Caco-2 (cell line): ENCODE data around the gene SORL1. TPM values are rescaled to one million over a fixed set of nuclear protein-coding genes. Genes with fewer than 3 reads are reported as not detected.

Source experiments
- BruUV-seq: library from RNA; stranded (reverse); fragments of 400-500 nt; replicated peaks from 2 replicates; lab custom pipeline; 2021; lab: Mats Ljungman, UMichigan
- CTCF ChIA-PET: fragments of 300-600 bp; sonication (Branson Sonifier 250); formaldehyde crosslinking; loops from one replicate; lab custom pipeline; 2022; ENCODE audit warnings: antibody characterized with exemption; lab: Charles Lee
- POLR2A ChIA-PET: fragments of 300-600 bp; sonication (Branson Sonifier 250); formaldehyde crosslinking; loops from one replicate; lab custom pipeline; 2022; ENCODE audit warnings: antibody characterized with exemption; lab: Charles Lee
- DNase-seq, 2 experiments: peaks; one replicate each; pipeline versions ENCODE4 v3.0.0 to v3.0.0-alpha.2; 2020 to 2022
- H3K27me3 ChIP-seq: replicated peaks from 2 replicates; pipeline ENCODE4 v1.6.0; 2011; ENCODE audit warnings: low read length; ENCODE audit not compliant: control insufficient read depth, insufficient read depth
- H3K36me3 ChIP-seq: 2 replicates; pipeline ENCODE4 v1.5.1; 2011; ENCODE audit warnings: low read length; ENCODE audit not compliant: control insufficient read depth, insufficient read depth
- H3K4me1 ChIP-seq: fragments of 250-450 bp; sonication (Bioruptor Pico); 2 replicates; pipeline ENCODE4 v1.5.1; 2020; ENCODE audit warnings: mild to moderate bottlenecking
- H3K4me3 ChIP-seq: 2 replicates; pipeline ENCODE4 v1.5.1; 2011; ENCODE audit warnings: low read depth, mild to moderate bottlenecking, control low read depth, low read length
- H3K9me3 ChIP-seq: fragments of 250-450 bp; sonication (Bioruptor Pico); 2 replicates; pipeline ENCODE4 v1.5.1; 2020; ENCODE audit warnings: mild to moderate bottlenecking, moderate library complexity
- H3K27ac Mint-ChIP-seq: one replicate; pipeline ENCODE4 v1.8.0; 2022; ENCODE audit warnings: mixed read lengths; ENCODE audit not compliant: unreplicated experiment
- H3K27me3 Mint-ChIP-seq: one replicate; pipeline ENCODE4 v1.8.0; 2022; ENCODE audit warnings: mixed read lengths; ENCODE audit not compliant: insufficient read depth, unreplicated experiment
- H3K36me3 Mint-ChIP-seq: one replicate; pipeline ENCODE4 v1.8.0; 2022; ENCODE audit warnings: mild to moderate bottlenecking, mixed read lengths; ENCODE audit not compliant: insufficient read depth, unreplicated experiment
- H3K4me1 Mint-ChIP-seq: one replicate; pipeline ENCODE4 v1.8.0; 2022; ENCODE audit warnings: low read depth, mixed read lengths; ENCODE audit not compliant: unreplicated experiment
- H3K4me3 Mint-ChIP-seq: one replicate; pipeline ENCODE4 v1.8.0; 2022; ENCODE audit warnings: mild to moderate bottlenecking, moderate library complexity, mixed read lengths; ENCODE audit not compliant: unreplicated experiment
- H3K9me3 Mint-ChIP-seq: one replicate; pipeline ENCODE4 v1.8.0; 2022; ENCODE audit warnings: mixed read lengths; ENCODE audit not compliant: unreplicated experiment
- intact Hi-C: fragments of 100-400 bp; cut with micrococcal nuclease; formaldehyde crosslinking; loops from one replicate; pipeline ENCODE4 v1.10.0; 2022; ENCODE audit not compliant: unreplicated experiment
- total RNA-seq: library from RNA; stranded (reverse); gene quantifications from 2 replicates; pipeline ENCODE4 v1.2.3, GENCODE V29; 2022
- TF ChIP-seq, protein P1 (sequence below), 2 experiments: fragments of 200-600 bp in 1 of 2; IDR thresholded peaks; 1 replicate in 1 of 2; 2 replicates in 1 of 2; pipeline versions ENCODE4 v1.5.1 to v1.8.0; 2011 to 2022; ENCODE audit warnings: antibody characterized with exemption in 1 of 2, control low read depth in 1 of 2, inconsistent platforms in 1 of 2, low read depth in 1 of 2, low read length in 1 of 2, mild to moderate bottlenecking in 1 of 2, moderate library complexity in 1 of 2; ENCODE audit not compliant: insufficient read depth in 1 of 2, severe bottlenecking in 1 of 2, unreplicated experiment in 1 of 2

Gene SORL1
- total RNA-seq, 1 experiment from 2014 or later, result 26.3 TPM

DNA sequence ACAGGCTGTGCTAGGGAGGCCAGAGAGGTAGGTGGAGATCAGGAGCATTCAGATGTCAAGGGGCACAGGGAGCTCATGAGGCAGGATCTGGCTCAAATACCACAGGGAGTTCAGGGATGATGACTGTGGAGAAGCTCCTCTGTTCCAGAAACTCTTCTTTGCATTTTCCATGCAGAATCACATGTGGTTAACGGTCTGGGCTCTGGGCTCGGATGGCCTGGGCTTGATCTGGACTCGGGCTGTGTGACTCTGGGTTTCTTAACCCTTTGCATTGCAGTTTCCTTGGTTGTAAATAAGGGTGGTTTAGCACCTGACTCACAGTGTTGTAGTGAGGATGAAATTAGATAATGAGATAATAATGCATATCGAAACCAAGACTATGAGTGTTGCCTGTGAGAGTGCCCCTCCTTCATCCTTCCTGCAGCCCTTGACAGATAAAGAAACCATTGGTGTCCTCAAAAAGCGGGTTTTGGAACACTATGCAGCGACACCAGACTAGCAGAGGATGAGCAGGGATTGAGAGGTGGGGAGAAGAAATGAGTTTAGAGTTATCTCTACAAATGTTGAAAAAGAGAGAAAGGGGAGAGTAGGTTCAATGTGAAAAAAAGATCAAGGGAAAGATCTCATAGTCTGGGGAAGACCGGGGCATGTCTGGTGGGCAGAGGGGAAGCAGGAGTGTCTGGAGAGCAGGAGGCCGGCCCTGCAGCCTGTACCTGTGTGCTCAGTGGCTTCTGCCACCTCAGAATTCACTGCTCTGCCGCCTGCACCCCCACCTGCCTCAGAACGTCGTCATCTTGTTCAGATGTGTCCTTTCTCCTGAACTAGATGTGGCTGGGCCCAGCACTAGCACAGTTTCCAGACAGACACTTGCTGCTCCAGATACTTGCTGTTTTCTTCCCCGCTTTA is 198.5 kb downstream of the SORL1 start:
- Mint-ChIP-seq H3K9me3 (no peaks in the 10 kb centered on the region), H3K4me3 (no peak overlapping the region), H3K27me3 (peaks cover 31% of the 10 kb centered on the region), H3K4me1 (peaks cover 7% of the 10 kb centered on the region), H3K36me3 (no peaks in the 10 kb centered on the region), H3K27ac (no peak overlapping the region)
- intact Hi-C loops, result no loop called here
- TF ChIP-seq, protein P1, sequence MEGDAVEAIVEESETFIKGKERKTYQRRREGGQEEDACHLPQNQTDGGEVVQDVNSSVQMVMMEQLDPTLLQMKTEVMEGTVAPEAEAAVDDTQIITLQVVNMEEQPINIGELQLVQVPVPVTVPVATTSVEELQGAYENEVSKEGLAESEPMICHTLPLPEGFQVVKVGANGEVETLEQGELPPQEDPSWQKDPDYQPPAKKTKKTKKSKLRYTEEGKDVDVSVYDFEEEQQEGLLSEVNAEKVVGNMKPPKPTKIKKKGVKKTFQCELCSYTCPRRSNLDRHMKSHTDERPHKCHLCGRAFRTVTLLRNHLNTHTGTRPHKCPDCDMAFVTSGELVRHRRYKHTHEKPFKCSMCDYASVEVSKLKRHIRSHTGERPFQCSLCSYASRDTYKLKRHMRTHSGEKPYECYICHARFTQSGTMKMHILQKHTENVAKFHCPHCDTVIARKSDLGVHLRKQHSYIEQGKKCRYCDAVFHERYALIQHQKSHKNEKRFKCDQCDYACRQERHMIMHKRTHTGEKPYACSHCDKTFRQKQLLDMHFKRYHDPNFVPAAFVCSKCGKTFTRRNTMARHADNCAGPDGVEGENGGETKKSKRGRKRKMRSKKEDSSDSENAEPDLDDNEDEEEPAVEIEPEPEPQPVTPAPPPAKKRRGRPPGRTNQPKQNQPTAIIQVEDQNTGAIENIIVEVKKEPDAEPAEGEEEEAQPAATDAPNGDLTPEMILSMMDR (IDR thresholded peaks at IDR 0.05; ENCODE audit: insufficient read depth in 1 of 2, low read depth in 1 of 2, low read length in 1 of 2, severe bottlenecking in 1 of 2, unreplicated experiment in 1 of 2), result no peak
- Histone ChIP-seq H3K36me3 (no peaks in the 10 kb centered on the region), H3K9me3 (no peaks in the 10 kb centered on the region), H3K4me3 (no peak overlapping the region), H3K27me3 (peaks cover 1% of the 10 kb centered on the region; the same call in 1 of the 2 replicates), H3K4me1 (peaks cover 12% of the 10 kb centered on the region; the same call in 1 of the 2 replicates)
- CTCF ChIA-PET, result interaction anchor here (0.6 kb wide), 1 partner anchor 103 kb away, joined by 3 read pairs; no protein-coding TSS in a partner anchor
- DNase-seq, result no peak
- no TSS peak for BruUV-seq
- POLR2A ChIA-PET, result no interaction called here

DNA sequence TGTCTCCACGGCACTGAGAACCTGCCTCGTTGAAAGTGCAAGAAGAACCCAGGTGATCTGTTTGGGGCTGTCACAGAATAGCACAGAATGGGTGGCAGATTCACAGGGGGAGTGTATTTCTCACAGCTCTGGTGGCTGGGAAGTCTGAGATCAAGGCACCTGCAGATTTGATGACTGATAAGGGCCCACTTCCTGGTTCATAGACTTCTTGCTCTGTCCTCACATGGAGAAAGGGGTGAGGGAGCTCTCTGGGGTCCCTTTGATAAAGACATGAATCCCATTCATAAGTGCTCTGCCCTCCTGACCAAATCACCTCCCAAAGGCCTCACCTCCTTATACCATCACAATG is 199.1 kb downstream of the SORL1 start:
- TF ChIP-seq, protein P1 (IDR thresholded peaks at IDR 0.05; ENCODE audit: insufficient read depth in 1 of 2, low read depth in 1 of 2, low read length in 1 of 2, severe bottlenecking in 1 of 2, unreplicated experiment in 1 of 2), result no peak
- CTCF ChIA-PET, result interaction anchor here (1.1 kb wide), 1 partner anchor 8 kb away, joined by 3 read pairs; no protein-coding TSS in a partner anchor
- no peaks in the 10 kb centered on the region for H3K9me3 Mint-ChIP-seq
- intact Hi-C loops, result no loop called here
- H3K4me3 Mint-ChIP-seq, result no peak overlapping the region
- POLR2A ChIA-PET, result no interaction called here
- no peaks in the 10 kb centered on the region for H3K36me3 Mint-ChIP-seq
- Histone ChIP-seq H3K4me3 (no peak overlapping the region), H3K9me3 (no peaks in the 10 kb centered on the region), H3K36me3 (no peaks in the 10 kb centered on the region), H3K4me1 (peaks cover 12% of the 10 kb centered on the region; the same call in 1 of the 2 replicates), H3K27me3 (peaks cover 1% of the 10 kb centered on the region; the same call in 1 of the 2 replicates)
- no peak overlapping the region for H3K27ac Mint-ChIP-seq
- BruUV-seq, result no TSS peak
- H3K27me3 Mint-ChIP-seq, result peaks cover 31% of the 10 kb centered on the region
- peaks cover 7% of the 10 kb centered on the region for H3K4me1 Mint-ChIP-seq
- no peak for DNase-seq

DNA sequence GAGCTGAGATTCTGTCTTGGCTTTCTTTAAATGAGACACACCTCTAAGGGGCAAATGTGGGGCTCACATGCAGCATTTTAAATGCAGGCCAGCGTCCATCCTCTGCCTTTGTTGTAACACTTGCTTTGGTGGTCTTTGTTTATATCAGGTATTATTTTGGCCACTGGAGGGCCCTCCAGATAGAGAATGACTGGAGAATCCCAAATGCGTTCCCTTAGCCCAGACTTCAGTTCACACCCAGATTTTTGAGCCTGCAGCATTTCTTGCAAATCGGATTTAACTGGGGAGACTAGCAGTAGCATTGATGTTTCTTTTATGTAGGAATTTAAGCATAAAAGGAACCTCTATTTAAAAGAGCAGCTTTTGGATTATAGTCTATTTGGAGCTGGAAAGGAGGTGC is 200.9 kb downstream of the SORL1 start:
- POLR2A ChIA-PET, result no interaction called here
- DNase-seq, result no peak
- no TSS peak for BruUV-seq
- peaks cover 1% of the 10 kb centered on the region; the same call in 1 of the 2 replicates for H3K27me3 ChIP-seq
- intact Hi-C loops, result no loop called here
- no peaks in the 10 kb centered on the region for H3K9me3 ChIP-seq
- no peaks in the 10 kb centered on the region for H3K9me3 Mint-ChIP-seq
- H3K4me3 ChIP-seq, result no peak overlapping the region
- TF ChIP-seq, protein P1 (IDR thresholded peaks at IDR 0.05; ENCODE audit: insufficient read depth in 1 of 2, low read depth in 1 of 2, low read length in 1 of 2, severe bottlenecking in 1 of 2, unreplicated experiment in 1 of 2), result peak; percentile 19 to 38
- no peaks in the 10 kb centered on the region for H3K36me3 Mint-ChIP-seq
- peaks cover 12% of the 10 kb centered on the region; the same call in 1 of the 2 replicates for H3K4me1 ChIP-seq
- H3K4me1 Mint-ChIP-seq, result peaks cover 7% of the 10 kb centered on the region
- H3K27me3 Mint-ChIP-seq, result peaks cover 27% of the 10 kb centered on the region
- H3K4me3 Mint-ChIP-seq, result no peak overlapping the region
- H3K36me3 ChIP-seq, result no peaks in the 10 kb centered on the region
- CTCF ChIA-PET, result no interaction called here
- H3K27ac Mint-ChIP-seq, result no peak overlapping the region
